Small intestine (tissue), 7 donors: ENCODE data around the gene CAB39L. TPM values are rescaled to one million over a fixed set of nuclear protein-coding genes. Genes with fewer than 3 reads are reported as not detected.

Experiments
- DNase-seq, 2 donors: peaks; one replicate each; pipeline versions ENCODE4 v3.0.0 to v3.0.0-alpha.2; 2013
- FAIRE-seq: peaks from 2 replicates; lab custom pipeline; 2012; peaks lifted over from hg19 to GRCh38; lab: Jason Lieb, UNC
- H3K27ac ChIP-seq, 3 donors: one replicate each; pipeline ENCODE4 v1.5.1; 2013; ENCODE audit warnings: low read length in 2 of 3, mild to moderate bottlenecking in 2 of 3, control low read depth in 1 of 3, inconsistent platforms in 1 of 3, low read depth in 1 of 3, moderate library complexity in 1 of 3
- H3K27me3 ChIP-seq, 3 donors: one replicate each; pipeline ENCODE4 v1.6.1; 2013; ENCODE audit warnings: low read length in 3 of 3, inconsistent platforms in 1 of 3; ENCODE audit not compliant: control insufficient read depth in 3 of 3, insufficient read depth in 3 of 3
- H3K36me3 ChIP-seq, 3 donors: one replicate each; pipeline ENCODE4 v1.6.1; 2013; ENCODE audit warnings: low read length in 3 of 3, inconsistent platforms in 1 of 3, low read depth in 1 of 3, mild to moderate bottlenecking in 1 of 3, moderate library complexity in 1 of 3; ENCODE audit not compliant: control insufficient read depth in 3 of 3, insufficient read depth in 2 of 3
- H3K4me1 ChIP-seq, 3 donors: one replicate each; pipeline ENCODE4 v1.6.1; 2013; ENCODE audit warnings: low read length in 2 of 3, inconsistent platforms in 1 of 3, low read depth in 1 of 3, mild to moderate bottlenecking in 1 of 3, moderate library complexity in 1 of 3; ENCODE audit not compliant: control insufficient read depth in 3 of 3, insufficient read depth in 2 of 3
- H3K4me3 ChIP-seq, 3 donors: one replicate each; pipeline ENCODE4 v1.5.1; 2013; ENCODE audit warnings: low read length in 3 of 3, control low read depth in 1 of 3, inconsistent platforms in 1 of 3, low read depth in 1 of 3, mild to moderate bottlenecking in 1 of 3, moderate library complexity in 1 of 3
- H3K9me3 ChIP-seq, 2 donors: one replicate each; pipeline ENCODE4 v1.6.1; 2013; ENCODE audit warnings: low read depth in 1 of 2, low read length in 1 of 2; ENCODE audit not compliant: control insufficient read depth in 2 of 2, insufficient read depth in 1 of 2
- WGBS, 3 donors: extraction: QIAGEN DNeasy Blood & Tissue Kit; methylation state at CpG; one replicate each; pipeline ENCODE4 v1.1.7; 2013; 5-methylcytosine and 5-hydroxymethylcytosine counted together
- polyA plus RNA-seq, 4 donors: library from polyadenylated mRNA; stranded (reverse) in 3 of 4; unstranded in 1 of 4; fragments of 200-250 nt in 3 of 4; fragments of 120-200 nt in 1 of 4; gene quantifications; one replicate each; pipeline versions ENCODE4 v1.2.1 to v1.2.3, GENCODE V29; 2013
- donor health status: healthy with polysubstance abuse.
- donor health status: control.
- donor health status: control.
- donor health status: Bipolar disorder and iron deficiency.
- donor health status: healthy.

The CAB39L gene
- polyA plus RNA-seq, 4 donors, result 1.6 to 5.6 (median 3.7) TPM

- H3K4me3 ChIP-seq, result no peak overlapping the region
- WGBS, 3 donors, result 63 to 79% (median 71%) methylated on average over 3 of the region's 3 CpGs
- no peak overlapping the region for H3K27ac ChIP-seq
- no peaks in the 10 kb centered on the region for H3K36me3 ChIP-seq
- no peaks in the 10 kb centered on the region for H3K9me3 ChIP-seq
- DNase-seq, result no peak
- no peak for FAIRE-seq
- H3K27me3 ChIP-seq, result no peaks in the 10 kb centered on the region
- no peaks in the 10 kb centered on the region for H3K4me1 ChIP-seq
Observed at GRCh38 chr13:49376121-49376520, 67.7 kb downstream of the CAB39L start.

- Histone ChIP-seq H3K36me3 (no peaks in the 10 kb centered on the region), H3K9me3 (no peaks in the 10 kb centered on the region), H3K4me3 (no peak overlapping the region), H3K27ac (no peak overlapping the region), H3K27me3 (no peaks in the 10 kb centered on the region), H3K4me1 (no peaks in the 10 kb centered on the region)
- FAIRE-seq (no peak), DNase-seq (no peak)
- WGBS, 3 donors, result 67 to 72% (median 70%) methylated on average over 4 of the region's 4 CpGs
Observed at GRCh38 chr13:49374585-49375290, 69.1 kb downstream of the CAB39L start.

DNA sequence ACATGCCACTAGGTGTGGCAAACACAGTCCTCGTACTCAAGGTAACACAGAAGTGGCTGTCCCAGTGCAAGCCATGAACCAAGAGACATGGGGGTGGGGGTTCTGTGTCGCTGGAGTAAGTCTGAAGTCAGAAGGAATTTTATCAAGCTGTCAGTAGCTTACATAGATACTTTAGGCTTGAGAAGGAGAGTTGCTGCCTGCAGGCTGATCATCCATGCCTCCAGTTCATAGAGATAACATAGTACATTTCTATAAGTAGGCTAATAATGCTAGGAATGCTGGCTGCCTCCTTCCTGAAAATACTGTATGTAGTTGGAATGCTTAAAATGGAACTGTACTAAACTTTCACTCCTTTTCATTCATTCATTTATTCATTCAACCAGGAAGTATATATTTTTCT, 70.1 kb downstream of the CAB39L start:
- no peak for FAIRE-seq
- 25 to 55% (median 41%) methylated on average over 2 of the region's 2 CpGs for WGBS, 3 donors
- Histone ChIP-seq H3K27ac (no peak overlapping the region), H3K36me3 (no peaks in the 10 kb centered on the region), H3K4me3 (no peak overlapping the region), H3K4me1 (no peaks in the 10 kb centered on the region), H3K27me3 (no peaks in the 10 kb centered on the region), H3K9me3 (no peaks in the 10 kb centered on the region)
- no peak for DNase-seq

DNA sequence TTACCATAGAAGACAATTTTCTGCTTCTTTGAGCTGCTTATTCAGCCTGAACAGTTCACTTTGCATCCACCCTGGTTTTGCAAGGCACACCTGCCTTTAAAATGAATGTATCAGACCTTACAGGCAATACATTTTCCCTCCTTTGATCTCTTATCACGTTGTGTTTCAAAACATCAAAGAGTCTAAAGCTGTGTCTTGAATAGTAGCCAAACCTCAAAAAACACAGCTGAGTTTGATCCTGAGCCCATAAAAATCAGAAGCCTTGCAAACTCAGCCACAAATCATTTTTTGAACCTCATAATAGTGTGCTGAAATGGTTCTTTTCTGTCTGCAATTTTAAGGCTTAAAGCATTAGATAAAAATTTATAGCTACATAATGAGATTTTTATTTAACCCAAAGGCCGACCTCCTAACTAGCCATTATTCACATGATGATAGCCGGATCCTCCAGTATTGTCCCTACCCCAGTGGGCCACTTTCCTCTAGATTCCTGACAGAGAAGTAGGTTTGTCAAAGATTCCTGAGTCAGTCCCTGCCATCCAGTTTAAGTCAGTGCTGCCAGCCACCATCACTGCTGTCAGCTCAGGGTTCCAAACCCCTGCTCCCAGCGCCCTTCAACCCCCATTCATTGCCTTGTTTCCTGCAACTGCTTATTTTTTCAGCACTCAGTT, 71.8 kb downstream of the CAB39L start:
- H3K9me3 ChIP-seq, result no peaks in the 10 kb centered on the region
- H3K27me3 ChIP-seq, result no peaks in the 10 kb centered on the region
- H3K36me3 ChIP-seq, result no peaks in the 10 kb centered on the region
- H3K4me1 ChIP-seq, result no peaks in the 10 kb centered on the region
- H3K4me3 ChIP-seq, result no peak overlapping the region
- peak; percentile 21 to 42 for DNase-seq
- no peak for FAIRE-seq
- 12 to 44% (median 30%) methylated on average over 4 of the region's 4 CpGs for WGBS, 3 donors
- no peak overlapping the region for H3K27ac ChIP-seq

GRCh38 chr13:49370371-49370770, 73.5 kb downstream of the CAB39L start:
- no peak overlapping the region for H3K27ac ChIP-seq
- no peak for DNase-seq

GRCh38 chr13:49369866-49370265, 74.0 kb downstream of the CAB39L start:
- FAIRE-seq, result no peak
- Histone ChIP-seq H3K36me3 (no peaks in the 10 kb centered on the region), H3K27ac (no peak overlapping the region), H3K27me3 (no peaks in the 10 kb centered on the region), H3K4me1 (no peaks in the 10 kb centered on the region), H3K9me3 (no peaks in the 10 kb centered on the region), H3K4me3 (no peak overlapping the region)
- WGBS, 3 donors, result 89 to 98% (median 92%) methylated on average over 4 of the region's 4 CpGs
- DNase-seq, result no peak

More at GRCh38 chr13:49370371-49370770, 73.5 kb downstream of the CAB39L start:
- Histone ChIP-seq H3K4me1 (no peaks in the 10 kb centered on the region), H3K27me3 (no peaks in the 10 kb centered on the region), H3K9me3 (no peaks in the 10 kb centered on the region), H3K36me3 (no peaks in the 10 kb centered on the region), H3K4me3 (no peak overlapping the region)
- no peak for FAIRE-seq
- 48 to 68% (median 67%) methylated on average over 2 of the region's 2 CpGs for WGBS, 3 donors

- H3K9me3 ChIP-seq, result no peaks in the 10 kb centered on the region
- H3K27me3 ChIP-seq, result no peaks in the 10 kb centered on the region
- FAIRE-seq (no peak), DNase-seq (no peak)
- no peak overlapping the region for H3K27ac ChIP-seq
- 80 to 94% (median 88%) methylated on average over 2 of the region's 2 CpGs for WGBS, 3 donors
- H3K4me1 ChIP-seq, result no peaks in the 10 kb centered on the region
- H3K36me3 ChIP-seq, result no peaks in the 10 kb centered on the region
- no peak overlapping the region for H3K4me3 ChIP-seq
Observed at GRCh38 chr13:49368688-49369087, 75.2 kb downstream of the CAB39L start.

DNA sequence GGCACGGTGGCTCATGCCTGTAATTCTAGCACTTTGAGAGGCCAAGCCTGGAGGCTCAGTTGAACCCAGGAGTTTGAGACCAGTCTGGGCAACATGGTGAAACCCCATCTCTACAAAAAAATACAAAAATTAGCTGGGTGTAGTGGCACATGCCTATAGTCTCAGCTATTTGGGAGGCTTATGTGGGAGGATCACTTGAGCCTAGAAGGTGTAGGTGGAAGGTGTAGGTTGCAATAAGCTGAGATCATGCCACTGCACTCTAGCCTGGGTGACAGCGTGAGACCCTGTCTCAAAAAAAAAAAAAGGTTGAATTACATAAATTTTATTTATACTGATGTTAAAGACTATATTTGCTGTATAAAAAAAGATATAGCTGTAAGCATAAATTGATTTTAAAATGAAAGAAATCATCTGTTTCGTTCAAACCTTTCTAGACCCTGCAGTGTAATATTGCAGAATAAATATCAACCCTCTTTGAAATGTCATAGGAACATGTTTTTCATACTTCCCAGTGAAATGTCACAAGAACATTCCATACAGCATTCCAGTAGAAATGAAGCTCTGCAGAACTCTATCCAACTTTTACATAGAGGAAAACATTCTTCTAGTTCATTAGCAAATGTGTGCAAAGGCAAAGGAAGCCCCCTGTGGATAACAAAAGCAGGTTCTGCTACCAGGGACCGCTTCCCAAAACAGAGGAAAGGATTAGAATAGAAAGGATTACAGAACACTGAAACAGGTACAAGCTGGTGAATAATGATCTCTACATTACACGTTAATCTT, 76.0 kb downstream of the CAB39L start:
- Histone ChIP-seq H3K36me3 (no peaks in the 10 kb centered on the region), H3K27me3 (no peaks in the 10 kb centered on the region), H3K4me3 (no peak overlapping the region), H3K9me3 (peaks cover 0 to 2% of the 10 kb centered on the region in 2 donors), H3K27ac (no peak overlapping the region), H3K4me1 (no peaks in the 10 kb centered on the region)
- no peak for FAIRE-seq
- no peak for DNase-seq
- WGBS, 3 donors, result 67 to 75% (median 74%) methylated on average over 5 of the region's 5 CpGs
